DND-41 (cell line): ENCODE results near the gene GTF3C2.

Experiments
- ATAC-seq: fragments of 200-7000 bp; cut with Tn5 transposase; 3 replicates; pipeline ENCODE4 v1.9.1; 2021; ENCODE audit warnings: low read depth; ENCODE audit not compliant: insufficient read depth
- DNase-seq: peaks from one replicate; pipeline ENCODE4 v3.0.0-alpha.2; 2020
- H2AFZ ChIP-seq: 2 replicates; pipeline ENCODE4 v1.6.0; 2012; ENCODE audit warnings: low read depth, low read length
- H3K27ac ChIP-seq: 2 replicates; pipeline ENCODE4 v1.5.1; 2012; ENCODE audit warnings: low read length, inconsistent platforms
- H3K27me3 ChIP-seq: fragments of 200-600 bp; sonication (generic); 2 replicates; pipeline ENCODE4 v1.6.0; 2012; ENCODE audit warnings: low read length, mild to moderate bottlenecking, inconsistent platforms; ENCODE audit not compliant: insufficient read depth, poor library complexity
- H3K36me3 ChIP-seq: 2 replicates; pipeline ENCODE4 v1.5.1; 2012; ENCODE audit warnings: low read length, inconsistent platforms; ENCODE audit not compliant: insufficient read depth
- H3K4me1 ChIP-seq: 2 replicates; pipeline ENCODE4 v1.5.1; 2012; ENCODE audit warnings: mild to moderate bottlenecking, low read length; ENCODE audit not compliant: insufficient read depth
- H3K4me2 ChIP-seq: 2 replicates; pipeline ENCODE4 v1.6.0; 2012; ENCODE audit warnings: mild to moderate bottlenecking, moderate library complexity, low read length, inconsistent platforms; ENCODE audit not compliant: insufficient read depth
- H3K4me3 ChIP-seq, 2 experiments: fragments of 200-600 bp in 1 of 2; shearing (Covaris generic) in 1 of 2; 2 replicates each; pipeline ENCODE4 v1.5.1; 2012 to 2016; ENCODE audit warnings: inconsistent platforms in 2 of 2, low read length in 2 of 2, mild to moderate bottlenecking in 2 of 2, low read depth in 1 of 2, moderate library complexity in 1 of 2
- H3K79me2 ChIP-seq: 2 replicates; pipeline ENCODE4 v1.6.0; 2012; ENCODE audit warnings: low read length, inconsistent platforms; ENCODE audit not compliant: insufficient read depth
- H3K9ac ChIP-seq: 2 replicates; pipeline ENCODE4 v1.6.0; 2012; ENCODE audit warnings: low read depth, mild to moderate bottlenecking, inconsistent platforms, low read length, moderate library complexity
- H3K9me3 ChIP-seq: 2 replicates; pipeline ENCODE4 v1.5.1; 2012; ENCODE audit warnings: low read length, moderate library complexity, mild to moderate bottlenecking, inconsistent platforms; ENCODE audit not compliant: insufficient read depth, severe bottlenecking
- H4K20me1 ChIP-seq: 2 replicates; pipeline ENCODE4 v1.6.0; 2012; ENCODE audit warnings: low read length; ENCODE audit not compliant: insufficient read depth
- CTCF ChIP-seq: IDR thresholded peaks from 2 replicates; pipeline ENCODE4 v1.5.1; 2012; ENCODE audit warnings: borderline replicate concordance, low read length, moderate library complexity, mild to moderate bottlenecking; ENCODE audit not compliant: poor library complexity, severe bottlenecking; ENCODE audit errors: extremely low read depth
- EZH2 ChIP-seq: IDR thresholded peaks from 3 replicates; pipeline ENCODE4 v1.6.1; 2012; ENCODE audit warnings: borderline replicate concordance, low read depth, mild to moderate bottlenecking, moderate library complexity, low read length, inconsistent platforms; ENCODE audit not compliant: severe bottlenecking

Gene GTF3C2

GRCh38 chr2:27373567-27373966 lies 17.0 kb upstream of the GTF3C2 start:
- H3K9me3 ChIP-seq = no peaks in the 10 kb centered on the region
- DNase-seq = no peak
- peaks cover 48% of the 10 kb centered on the region for H3K4me1 ChIP-seq
- H3K9ac ChIP-seq = no peak overlapping the region
- TF ChIP-seq CTCF (no peak), EZH2 (no peak)
- peaks cover 63% of the 10 kb centered on the region for H3K79me2 ChIP-seq
- H3K27me3 ChIP-seq = no peaks in the 10 kb centered on the region
- H2AFZ ChIP-seq = no peak overlapping the region
- no peak overlapping the region for H3K27ac ChIP-seq
- peaks cover 68% of the 10 kb centered on the region for H3K36me3 ChIP-seq
- H4K20me1 ChIP-seq = peaks cover 29% of the 10 kb centered on the region
- no peak for ATAC-seq
- H3K4me2 ChIP-seq = no peak overlapping the region
- H3K4me3 ChIP-seq = no peak overlapping the region

GRCh38 chr2:27372937-27373336 lies 16.4 kb upstream of the GTF3C2 start:
- no peak overlapping the region for H3K9ac ChIP-seq
- peaks cover 48% of the 10 kb centered on the region for H3K4me1 ChIP-seq
- DNase-seq = no peak
- peaks cover 63% of the 10 kb centered on the region for H3K79me2 ChIP-seq
- no peaks in the 10 kb centered on the region for H3K27me3 ChIP-seq
- H4K20me1 ChIP-seq = peaks cover 28% of the 10 kb centered on the region
- no peak overlapping the region for H3K4me3 ChIP-seq
- no peak overlapping the region for H3K4me2 ChIP-seq
- no peak overlapping the region for H2AFZ ChIP-seq
- no peak for TF ChIP-seq CTCF
- no peak for TF ChIP-seq EZH2
- ATAC-seq = no peak
- no peak overlapping the region for H3K27ac ChIP-seq
- peaks cover 68% of the 10 kb centered on the region for H3K36me3 ChIP-seq
- no peaks in the 10 kb centered on the region for H3K9me3 ChIP-seq

- Histone ChIP-seq H2AFZ (peak overlapping the region; percentile 76), H3K36me3 (peaks cover 67% of the 10 kb centered on the region), H3K4me2 (peak overlapping the region; percentile 69), H3K27me3 (no peaks in the 10 kb centered on the region), H3K79me2 (peaks cover 55% of the 10 kb centered on the region), H3K9ac (peak overlapping the region; percentile 83), H3K27ac (peak overlapping the region; percentile 83), H3K4me1 (peaks cover 39% of the 10 kb centered on the region), H3K9me3 (no peaks in the 10 kb centered on the region), H3K4me3 (peak overlapping the region; percentile 57 to 64), H4K20me1 (peaks cover 14% of the 10 kb centered on the region)
- TF ChIP-seq CTCF (no peak), EZH2 (no peak)
- peak; percentile 61 for DNase-seq
- no peak for ATAC-seq
These were observed 14.5 kb upstream of the GTF3C2 start for GRCh38 chr2:27370816-27371620.
